B cell (primary cell): Measurements from ENCODE around the gene MYOM3. TPM values are rescaled to one million over a fixed set of nuclear protein-coding genes. Genes with fewer than 3 reads are reported as not detected.

Experiments used
- ATAC-seq: fragments of 200-7000 bp; cut with Tn5 transposase; one replicate; pipeline ENCODE4 v1.10.0; 2021; ENCODE audit warnings: low read depth, mild to moderate bottlenecking, moderate number of reproducible peaks, moderate library complexity
- CTCF ChIA-PET: fragments of 350-600 bp; sonication (Branson Sonifier 250); formaldehyde crosslinking; loops from one replicate; lab custom pipeline; 2021; ENCODE audit warnings: antibody characterized with exemption, inconsistent platforms; lab: Charles Lee
- POLR2A ChIA-PET: fragments of 350-600 bp; sonication (Branson Sonifier 250); formaldehyde crosslinking; loops from one replicate; lab custom pipeline; 2021; ENCODE audit warnings: antibody characterized with exemption; lab: Charles Lee
- DNase-seq: peaks from one replicate; pipeline ENCODE4 v3.0.0; 2013
- H2AFZ ChIP-seq: 2 replicates; pipeline ENCODE4 v1.6.1; 2012; ENCODE audit warnings: mild to moderate bottlenecking, low read depth, low read length; ENCODE audit not compliant: insufficient read depth, poor library complexity, severe bottlenecking
- H3K27ac ChIP-seq, 2 donors: 1 replicate in 1 of 2; 2 replicates in 1 of 2; pipeline ENCODE4 v1.5.1; 2012 to 2013; ENCODE audit warnings: low read length in 2 of 2, mild to moderate bottlenecking in 2 of 2, moderate library complexity in 1 of 2
- H3K27me3 ChIP-seq, 4 experiments: fragments of 200-600 bp in 1 of 4; sonication (generic) in 1 of 4; replicated peaks in 1 of 4; 1 replicate in 2 of 4; 2 replicates in 2 of 4; pipeline versions ENCODE4 v1.6.1 to v1.7.0; 2013 to 2016; ENCODE audit warnings: low read length in 3 of 4, mild to moderate bottlenecking in 2 of 4, mixed read lengths in 1 of 4, moderate library complexity in 1 of 4; ENCODE audit not compliant: insufficient read depth in 4 of 4, control insufficient read depth in 3 of 4; ENCODE audit errors: control extremely low read depth in 1 of 4
- H3K36me3 ChIP-seq, 2 experiments: replicated peaks in 1 of 2; 1 replicate in 1 of 2; 2 replicates in 1 of 2; pipeline versions ENCODE4 v1.6.1 to v1.7.1; 2013; ENCODE audit warnings: low read length in 1 of 2; ENCODE audit not compliant: insufficient read depth in 2 of 2, control insufficient read depth in 1 of 2; ENCODE audit errors: control extremely low read depth in 1 of 2, extremely low read depth in 1 of 2
- H3K4me1 ChIP-seq, 2 donors: fragments of 200-600 bp in 1 of 2; sonication (generic) in 1 of 2; 1 replicate in 1 of 2; 2 replicates in 1 of 2; pipeline versions ENCODE4 v1.5.1 to v1.6.1; 2013 to 2017; ENCODE audit warnings: low read length in 2 of 2; ENCODE audit not compliant: control insufficient read depth in 2 of 2, insufficient read depth in 2 of 2
- H3K4me2 ChIP-seq: replicated peaks from 2 replicates; pipeline ENCODE3; 2012; ENCODE audit warnings: mild to moderate bottlenecking, low read depth, low read length; ENCODE audit not compliant: poor library complexity, severe bottlenecking
- H3K4me3 ChIP-seq, 5 experiments: fragments of 200-600 bp in 1 of 5; sonication (generic) in 1 of 5; 1 replicate in 3 of 5; 2 replicates in 2 of 5; pipeline versions ENCODE4 v1.5.1 to v1.7.0; 2011 to 2016; ENCODE audit warnings: low read length in 4 of 5, mild to moderate bottlenecking in 4 of 5, low read depth in 2 of 5, control low read depth in 1 of 5, moderate library complexity in 1 of 5; ENCODE audit not compliant: insufficient read depth in 1 of 5; ENCODE audit errors: control extremely low read depth in 1 of 5, extremely low read depth in 1 of 5
- H3K79me2 ChIP-seq: fragments of 200-600 bp; sonication (generic); one replicate; pipeline ENCODE4 v1.6.0; 2016; ENCODE audit warnings: low read length; ENCODE audit not compliant: control insufficient read depth, insufficient read depth
- H3K9ac ChIP-seq: fragments of 200-600 bp; sonication (generic); 2 replicates; pipeline ENCODE4 v1.6.1; 2017; ENCODE audit warnings: mild to moderate bottlenecking, low read length, moderate library complexity
- H3K9me3 ChIP-seq, 3 donors: one replicate each; pipeline versions ENCODE4 v1.6.1 to v1.7.1; 2013; ENCODE audit warnings: low read length in 2 of 3; ENCODE audit not compliant: control insufficient read depth in 2 of 3, insufficient read depth in 1 of 3; ENCODE audit errors: control extremely low read depth in 1 of 3
- H4K20me1 ChIP-seq: 2 replicates; pipeline ENCODE4 v1.6.0; 2012; ENCODE audit warnings: mild to moderate bottlenecking, low read length; ENCODE audit not compliant: insufficient read depth, control insufficient read depth, poor library complexity, severe bottlenecking
- H3K27ac Mint-ChIP-seq: one replicate; pipeline ENCODE4 v1.8.0; 2021; ENCODE audit warnings: mixed read lengths
- H3K27me3 Mint-ChIP-seq: one replicate; pipeline ENCODE4 v1.8.0; 2021; ENCODE audit warnings: mixed read lengths
- H3K4me1 Mint-ChIP-seq: one replicate; pipeline ENCODE4 v1.8.0; 2021; ENCODE audit warnings: mixed read lengths
- H3K4me3 Mint-ChIP-seq: one replicate; pipeline ENCODE4 v1.8.0; 2021; ENCODE audit warnings: mixed read lengths
- H3K9me3 Mint-ChIP-seq: one replicate; pipeline ENCODE4 v1.8.0; 2022; ENCODE audit warnings: mixed read lengths; ENCODE audit not compliant: insufficient read depth
- CTCF ChIP-seq: fragments of 200-600 bp; IDR thresholded peaks from one replicate; pipeline ENCODE4 v1.8.0; 2022; ENCODE audit warnings: antibody characterized with exemption, mild to moderate bottlenecking
- EZH2 ChIP-seq: IDR thresholded peaks from 2 replicates; pipeline ENCODE4 v1.6.1; 2012; ENCODE audit warnings: borderline replicate concordance, low read depth, mild to moderate bottlenecking, moderate library complexity, low read length; ENCODE audit not compliant: insufficient read depth, poor library complexity, severe bottlenecking
- WGBS: methylation state at CpG from one replicate; pipeline ENCODE4 v1.1.5; 2013; ENCODE audit warnings: missing lambda C conversion rate; ENCODE audit not compliant: insufficient coverage; 5-methylcytosine and 5-hydroxymethylcytosine counted together
- intact Hi-C: fragments of 100-400 bp; cut with micrococcal nuclease; formaldehyde crosslinking; loops from one replicate; pipeline ENCODE4 v1.10.0; 2022
- polyA plus RNA-seq: library from polyadenylated mRNA; depleted of rRNA; stranded (reverse); fragments of >200 nt; gene quantifications from 2 replicates; pipeline ENCODE4 v1.2.3, GENCODE V29; 2012
- total RNA-seq, 2 donors: library from RNA; stranded (reverse); fragments of 120-200 nt in 1 of 2; gene quantifications; 1 replicate in 1 of 2; 2 replicates in 1 of 2; pipeline versions ENCODE4 v1.2.3 to v1.2.4, GENCODE V29; 2013 to 2022

Gene MYOM3
- total and polyA plus RNA-seq, 2 donors (not counting 1 experiment from before 2014, with no cell fraction given) = not detected

GRCh38 chr1:24085007-24085406 lies 26.9 kb downstream of the MYOM3 start:
- Histone ChIP-seq H3K4me1 (no peaks in the 10 kb centered on the region), H3K9ac (no peak overlapping the region), H3K36me3 (no peaks in the 10 kb centered on the region), H3K27me3 (peaks cover 0 to 2% (median 0%) of the 10 kb centered on the region in 4 experiments), H2AFZ (no peak overlapping the region), H3K4me3 (no peak overlapping the region), H3K4me2 (no peak overlapping the region), H3K27ac (no peak overlapping the region), H4K20me1 (no peaks in the 10 kb centered on the region), H3K79me2 (no peaks in the 10 kb centered on the region), H3K9me3 (no peaks in the 10 kb centered on the region)
- CTCF ChIA-PET = interaction anchor here (1.4 kb wide), 1 partner anchor 306 kb away, joined by 3 read pairs; no protein-coding TSS in a partner anchor
- Mint-ChIP-seq H3K27me3 (peaks cover 33% of the 10 kb centered on the region), H3K27ac (peak overlapping the region; percentile 5), H3K4me1 (no peaks in the 10 kb centered on the region), H3K9me3 (no peaks in the 10 kb centered on the region), H3K4me3 (no peak overlapping the region)
- ATAC-seq (no peak), DNase-seq (no peak)
- intact Hi-C loops = no loop called here
- TF ChIP-seq EZH2 = no peak
- TF ChIP-seq CTCF = no peak
- POLR2A ChIA-PET = no interaction called here

DNA sequence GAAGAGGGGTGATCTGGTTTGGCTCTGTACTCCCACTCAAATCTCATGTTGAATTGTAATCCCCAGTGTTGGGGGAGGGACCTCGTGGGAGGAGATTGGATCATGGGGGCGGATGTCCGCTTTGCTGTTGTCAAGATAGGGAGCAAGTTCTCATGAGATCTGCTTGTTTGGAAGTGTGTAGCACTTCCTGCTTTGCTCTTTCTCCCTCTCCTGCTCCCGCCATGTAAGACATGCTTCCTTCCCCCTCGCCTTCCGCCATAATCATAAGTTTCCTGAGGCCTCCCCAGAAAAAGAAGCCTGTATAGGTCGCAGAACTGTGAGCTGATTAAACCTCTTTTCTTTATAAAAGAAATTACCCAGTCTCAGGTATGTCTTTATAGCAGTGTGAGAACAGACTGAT lies 27.9 kb downstream of the MYOM3 start:
- H3K27ac ChIP-seq = no peak overlapping the region
- no peaks in the 10 kb centered on the region for H3K79me2 ChIP-seq
- H2AFZ ChIP-seq = no peak overlapping the region
- H3K27me3 ChIP-seq = peaks cover 0 to under 1% (median 0%) of the 10 kb centered on the region in 4 experiments
- Mint-ChIP-seq H3K27me3 (peaks cover 33% of the 10 kb centered on the region), H3K27ac (no peak overlapping the region), H3K9me3 (no peaks in the 10 kb centered on the region), H3K4me3 (no peak overlapping the region), H3K4me1 (no peaks in the 10 kb centered on the region)
- H3K36me3 ChIP-seq = no peaks in the 10 kb centered on the region
- no peak overlapping the region for H3K4me3 ChIP-seq
- H3K9ac ChIP-seq = no peak overlapping the region
- no peaks in the 10 kb centered on the region for H3K4me1 ChIP-seq
- DNase-seq (no peak), ATAC-seq (no peak)
- no peak overlapping the region for H3K4me2 ChIP-seq
- no peaks in the 10 kb centered on the region for H3K9me3 ChIP-seq
- CTCF ChIA-PET = interaction anchor here (1.4 kb wide), 1 partner anchor 307 kb away, joined by 3 read pairs; no protein-coding TSS in a partner anchor
- no peak for TF ChIP-seq CTCF
- TF ChIP-seq EZH2 = no peak
- POLR2A ChIA-PET = no interaction called here
- intact Hi-C loops = no loop called here
- no peaks in the 10 kb centered on the region for H4K20me1 ChIP-seq
- WGBS = 100% methylated on average over 2 of the region's 7 CpGs
